Activated T-cell treated with anti-CD3 and anti-CD28 coated beads for 48 hours (primary cell): ENCODE measurements around the gene CSMD2.

Experiments used
- DNase-seq: peaks from one replicate; pipeline ENCODE4 v3.0.0-alpha.2; 2020; ENCODE audit warnings: low read depth

The CSMD2 gene

GRCh38 chr1:33714421-33714820 lies 450.6 kb downstream of the CSMD2 start:
- DNase-seq = no peak

- no peak for DNase-seq
Observed at GRCh38 chr1:33713058-33713877, 451.8 kb downstream of the CSMD2 start.

- no peak for DNase-seq
Observed at GRCh38 chr1:33712186-33712585, 452.8 kb downstream of the CSMD2 start.

- no peak for DNase-seq
Observed at GRCh38 chr1:33711511-33711910, 453.5 kb downstream of the CSMD2 start.

GRCh38 chr1:33710967-33711366 lies 454.1 kb downstream of the CSMD2 start:
- no peak for DNase-seq

GRCh38 chr1:33709783-33710718 lies 455.0 kb downstream of the CSMD2 start:
- DNase-seq = no peak

GRCh38 chr1:33709174-33709782 lies 455.8 kb downstream of the CSMD2 start:
- DNase-seq = no peak

- DNase-seq = no peak
Observed at GRCh38 chr1:33706634-33707255, 458.3 kb downstream of the CSMD2 start.

GRCh38 chr1:33703464-33703863 lies 461.6 kb downstream of the CSMD2 start:
- DNase-seq = no peak

GRCh38 chr1:33698361-33699035 lies 466.5 kb downstream of the CSMD2 start:
- DNase-seq = no peak

- no peak for DNase-seq
Observed at GRCh38 chr1:33697816-33698215, 467.2 kb downstream of the CSMD2 start.

GRCh38 chr1:33696962-33697361 lies 468.1 kb downstream of the CSMD2 start:
- DNase-seq = no peak

GRCh38 chr1:33696311-33696710 lies 468.7 kb downstream of the CSMD2 start:
- no peak for DNase-seq

GRCh38 chr1:33692206-33693188 lies 472.5 kb downstream of the CSMD2 start:
- no peak for DNase-seq

GRCh38 chr1:33687000-33687399 lies 478.0 kb downstream of the CSMD2 start:
- no peak for DNase-seq

- no peak for DNase-seq
Observed at GRCh38 chr1:33686551-33686950, 478.5 kb downstream of the CSMD2 start.

GRCh38 chr1:33685256-33685655 lies 479.8 kb downstream of the CSMD2 start:
- DNase-seq = no peak

- no peak for DNase-seq
Observed at GRCh38 chr1:33684396-33685179, 480.4 kb downstream of the CSMD2 start.

GRCh38 chr1:33683913-33684312 lies 481.1 kb downstream of the CSMD2 start:
- DNase-seq = no peak
